ENCODE measurements around the gene JAKMIP2.

JAKMIP2 gene

DNA sequence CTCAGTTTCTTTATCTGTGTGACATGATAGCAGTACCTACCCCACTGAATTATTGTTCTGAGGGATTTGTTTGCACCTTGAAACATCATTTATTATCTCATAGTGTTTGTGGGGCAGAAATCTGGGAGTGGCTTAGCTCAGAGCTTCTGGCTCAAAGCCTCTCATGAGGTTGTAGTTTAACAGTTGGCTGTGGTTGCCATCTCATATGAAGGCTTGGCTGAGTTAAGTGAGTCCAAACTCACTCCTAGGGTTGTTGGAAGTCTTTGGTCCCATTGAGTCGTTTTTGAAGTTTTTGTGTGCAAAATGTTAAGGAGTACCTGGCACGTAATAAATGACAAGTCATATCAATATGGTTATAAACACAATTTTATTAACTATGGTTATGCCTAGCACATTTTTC lies 3.6 kb upstream of the JAKMIP2 start:
- DNase-seq: no peak

DNA sequence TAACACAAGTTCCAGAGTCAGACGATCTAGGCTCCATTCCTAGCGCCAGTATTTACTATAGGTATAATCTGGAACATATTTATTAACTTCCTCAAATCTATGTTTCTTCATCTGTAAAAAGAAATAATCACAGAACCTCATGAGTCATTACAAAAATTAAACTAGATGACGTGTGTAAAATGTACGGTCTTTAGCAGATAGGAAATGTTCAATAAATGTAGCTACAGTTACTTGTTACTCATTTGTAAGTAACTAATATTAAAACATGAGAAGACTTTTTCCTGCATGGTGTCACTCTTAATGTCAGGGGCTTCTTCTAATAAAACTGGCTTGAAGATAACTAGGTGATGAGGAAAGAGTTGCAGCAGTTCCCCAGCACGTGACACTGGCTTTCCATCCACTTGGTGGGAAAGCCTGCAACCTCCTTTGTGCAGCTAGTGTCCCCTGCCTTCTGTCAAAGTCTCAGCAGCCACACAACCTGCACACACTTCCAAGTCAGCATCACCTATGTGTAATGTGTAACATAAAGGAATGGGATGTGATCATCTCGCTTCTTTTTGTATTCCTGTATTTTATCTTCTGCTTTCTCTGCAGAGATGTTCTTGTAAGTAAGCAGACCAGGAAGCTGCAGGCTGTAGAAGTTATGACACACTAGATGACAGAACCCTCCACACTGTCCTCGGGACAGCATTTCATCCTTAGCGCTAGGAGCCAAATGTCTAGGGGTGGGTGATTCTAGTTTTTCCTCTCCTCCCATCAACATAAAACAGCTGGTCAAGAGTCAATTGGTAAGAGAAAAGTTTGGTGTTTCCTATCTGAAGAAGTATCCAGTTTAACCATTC lies 1.8 kb upstream of the JAKMIP2 start:
- DNase-seq: no peak

DNA sequence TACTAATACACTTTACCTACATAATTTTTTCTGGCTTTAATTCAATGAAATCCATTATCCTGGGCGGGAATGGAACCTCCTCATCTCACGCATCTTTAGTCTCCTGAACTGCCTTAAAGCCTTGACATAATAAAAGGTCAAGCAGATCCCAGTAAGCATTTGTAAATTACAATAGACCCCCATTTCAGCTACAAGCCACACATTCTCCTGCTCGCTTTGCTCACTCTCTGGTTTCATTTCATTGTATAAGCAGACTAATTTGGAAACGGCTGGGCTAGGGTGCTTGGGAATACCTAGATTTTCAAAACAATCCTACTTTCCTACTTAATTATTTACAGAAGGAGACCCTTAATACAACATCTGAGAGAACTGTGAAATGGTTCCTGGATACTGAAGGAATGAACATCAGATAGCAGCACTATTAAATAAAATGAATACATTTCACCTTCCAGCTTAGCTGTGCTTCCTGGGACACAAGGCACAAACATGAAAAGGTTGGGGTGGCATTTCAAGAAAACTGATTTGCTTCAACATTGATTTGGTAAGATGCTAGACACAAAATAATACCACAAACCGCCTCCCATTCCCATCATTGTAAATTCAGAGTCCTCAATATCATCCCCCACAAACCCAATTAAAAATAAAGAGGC lies 1.5 kb downstream of the JAKMIP2 start:
- DNase-seq: no peak

DNA sequence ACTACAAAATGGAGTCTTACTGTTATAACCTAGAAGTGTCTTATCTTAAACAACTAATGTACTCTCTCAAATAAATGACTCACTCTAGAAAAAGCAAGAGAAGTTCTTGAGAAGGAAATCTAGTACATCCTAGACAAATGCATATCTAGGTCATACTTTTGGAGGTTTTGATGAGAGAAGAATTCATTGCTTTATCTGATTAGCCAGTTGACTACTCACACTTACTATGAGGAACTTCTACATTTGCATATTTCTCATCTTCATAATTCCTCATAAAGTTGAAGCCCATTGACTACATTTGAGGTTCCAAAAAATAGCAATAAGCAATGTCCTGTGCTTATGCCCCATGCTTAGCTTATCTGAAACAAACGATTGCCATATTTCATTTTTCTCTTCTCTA lies 2.8 kb downstream of the JAKMIP2 start:
- no peak for DNase-seq

DNA sequence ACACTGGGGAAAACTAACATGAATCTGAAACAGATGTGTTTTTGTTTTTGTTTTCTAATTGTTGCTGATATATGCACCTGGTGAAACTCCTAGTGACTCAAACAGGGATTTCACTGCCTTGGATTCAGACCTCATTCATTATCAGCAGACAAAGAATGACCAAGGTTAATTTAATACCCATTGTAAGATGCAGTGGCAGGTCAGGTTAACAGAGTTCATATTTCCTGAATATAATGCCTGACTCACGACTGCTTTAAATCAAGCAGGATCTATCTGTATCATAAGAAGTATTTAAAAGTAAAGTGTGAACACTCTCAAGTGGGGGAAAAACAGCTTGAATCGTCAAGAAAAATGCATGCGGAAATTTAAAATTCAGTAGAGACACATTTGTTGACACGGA lies 5.5 kb downstream of the JAKMIP2 start:
- DNase-seq: no peak

DNA sequence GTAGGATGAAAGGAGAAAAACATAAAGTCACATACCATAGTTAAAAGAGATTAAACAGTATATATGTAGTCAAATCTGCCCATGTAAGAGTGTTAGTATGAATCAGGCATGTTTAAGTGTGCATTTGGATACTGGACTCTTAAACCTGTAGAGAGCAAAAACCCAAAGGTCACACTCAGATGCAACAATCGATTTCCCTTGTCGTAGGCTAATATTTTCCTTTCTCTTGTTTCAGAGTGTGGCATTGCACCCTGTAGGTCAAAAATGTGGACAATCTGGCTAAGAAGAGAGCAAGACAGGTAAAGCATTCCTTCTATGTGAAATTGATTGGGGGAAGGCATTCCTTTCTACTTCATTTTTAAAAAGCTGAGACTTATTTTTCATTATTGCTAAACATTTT lies 8.9 kb downstream of the JAKMIP2 start:
- no peak for DNase-seq

DNA sequence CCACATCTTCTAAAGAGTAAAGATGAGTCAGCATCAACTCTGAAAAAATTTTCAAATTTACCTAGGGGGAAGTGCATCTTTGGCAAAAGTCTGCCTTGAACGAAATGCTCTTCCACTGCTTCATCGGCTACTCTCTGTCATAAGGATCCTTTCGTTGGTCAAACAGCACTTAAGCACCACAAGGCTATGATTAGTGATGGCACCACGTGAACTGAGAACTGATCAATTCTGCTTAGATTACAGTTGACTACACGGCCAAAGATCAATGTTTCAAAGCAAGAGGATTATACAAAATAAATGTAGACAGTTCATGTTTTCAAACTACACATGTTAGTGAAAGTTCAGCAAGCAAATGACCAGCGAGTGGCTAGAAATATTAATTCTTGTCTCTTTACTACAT lies 9.4 kb downstream of the JAKMIP2 start:
- no peak for DNase-seq

DNA sequence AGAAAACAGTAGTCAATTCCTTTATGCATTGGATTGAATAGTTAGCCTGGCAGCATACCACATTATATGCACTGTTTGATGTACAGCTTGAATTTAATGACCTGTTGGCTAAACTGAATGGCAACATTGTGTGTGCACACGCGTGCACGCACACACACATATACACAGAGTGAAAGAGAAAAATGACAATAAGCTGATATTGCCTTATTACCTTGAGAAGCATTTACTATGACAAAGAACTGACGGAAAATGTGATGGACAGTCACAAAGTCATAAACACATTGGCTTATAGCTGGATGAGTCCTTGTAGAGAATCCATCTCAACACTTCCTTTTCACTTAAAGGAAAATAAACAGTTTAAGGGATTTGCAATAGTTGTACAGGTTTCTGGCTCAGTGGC lies 15.5 kb downstream of the JAKMIP2 start:
- no peak for DNase-seq

DNA sequence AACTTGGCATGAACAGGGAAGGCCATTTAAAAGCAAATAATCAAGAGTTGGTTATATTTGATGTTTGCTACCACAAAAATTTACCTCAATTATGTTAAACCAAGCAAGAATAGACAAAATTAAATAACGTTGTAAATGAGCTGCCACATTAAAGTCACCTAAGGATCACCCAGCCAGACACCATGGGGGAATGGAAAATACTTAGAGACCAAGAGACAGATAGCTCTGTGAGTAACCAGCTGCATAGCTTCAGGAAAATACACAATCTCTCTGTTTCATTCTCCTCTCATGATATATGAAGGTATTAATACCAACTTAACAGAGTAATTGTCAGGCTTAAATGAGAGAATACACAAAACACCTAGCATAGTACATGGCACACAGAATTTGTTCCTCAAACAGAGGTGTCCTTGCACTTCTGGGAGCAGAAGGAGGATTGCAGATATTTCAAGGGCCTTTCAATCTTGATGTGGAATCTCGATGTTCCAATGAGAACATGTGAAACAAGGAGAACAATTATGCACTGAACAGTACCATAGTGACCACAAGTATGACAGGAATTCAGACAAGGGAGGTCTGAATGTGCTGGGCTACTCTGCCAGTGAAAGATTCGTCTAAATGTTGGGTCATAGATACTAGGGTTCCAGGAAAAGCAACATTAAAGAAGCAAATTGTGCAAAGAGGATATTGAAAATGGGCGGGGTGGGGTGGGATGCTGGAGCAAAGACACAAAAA lies 18.6 kb downstream of the JAKMIP2 start:
- DNase-seq: no peak

DNA sequence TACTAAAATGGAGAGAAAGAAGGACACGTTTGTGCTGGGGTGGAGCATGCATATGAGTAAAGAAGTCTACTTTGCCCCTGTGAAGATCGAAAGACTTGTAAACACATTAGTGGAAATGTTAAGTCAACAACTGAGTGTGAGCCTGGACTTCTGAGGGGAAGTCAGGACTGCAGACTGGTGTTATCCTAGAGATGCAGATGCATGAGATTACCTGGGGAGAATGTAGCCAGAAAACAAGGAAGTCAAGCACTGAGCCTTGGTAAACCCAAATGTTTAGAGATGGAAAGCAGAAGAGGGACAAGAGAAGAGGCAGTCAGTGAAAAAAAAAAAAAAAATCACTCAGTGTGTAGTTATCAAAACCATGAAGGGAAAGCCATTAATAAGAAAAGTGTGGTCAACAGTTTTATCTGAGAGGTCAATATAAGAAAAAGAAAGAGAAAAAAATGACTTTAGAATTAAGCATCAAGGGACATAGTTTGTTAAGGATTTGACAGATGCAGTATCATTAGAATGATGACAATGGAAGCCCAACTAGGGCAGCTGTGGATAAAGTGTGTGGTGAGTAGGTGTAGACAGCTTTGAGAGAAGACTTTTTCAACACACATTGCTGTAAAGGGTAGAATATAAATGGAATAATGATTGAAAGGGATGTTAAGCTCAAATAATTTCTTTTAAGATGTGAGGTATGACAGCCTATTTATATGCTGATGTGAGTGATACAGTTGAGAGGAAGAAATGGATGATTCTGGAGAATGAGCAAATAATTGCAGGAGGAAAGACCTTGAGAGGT lies 22.2 kb downstream of the JAKMIP2 start:
- DNase-seq: peak; percentile 15

DNA sequence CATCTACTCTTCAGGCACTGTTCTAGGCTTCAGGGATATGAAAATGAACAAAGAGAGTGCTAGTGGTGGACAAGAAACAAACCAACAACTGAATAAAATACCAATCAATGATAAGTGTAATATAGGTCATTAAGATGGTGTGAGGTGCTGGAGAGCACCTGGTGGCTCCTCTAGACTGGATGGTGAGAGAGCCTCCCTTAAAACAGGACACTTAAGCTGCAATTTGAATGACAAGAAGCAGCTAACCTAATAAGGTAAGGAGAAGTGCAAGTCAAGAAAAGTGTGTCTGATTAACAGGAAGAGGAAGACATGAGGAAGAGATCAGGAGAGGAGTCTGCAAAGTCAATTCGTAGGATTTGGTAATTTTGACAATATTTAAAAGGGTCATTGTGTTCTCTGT lies 23.1 kb downstream of the JAKMIP2 start:
- DNase-seq: no peak

DNA sequence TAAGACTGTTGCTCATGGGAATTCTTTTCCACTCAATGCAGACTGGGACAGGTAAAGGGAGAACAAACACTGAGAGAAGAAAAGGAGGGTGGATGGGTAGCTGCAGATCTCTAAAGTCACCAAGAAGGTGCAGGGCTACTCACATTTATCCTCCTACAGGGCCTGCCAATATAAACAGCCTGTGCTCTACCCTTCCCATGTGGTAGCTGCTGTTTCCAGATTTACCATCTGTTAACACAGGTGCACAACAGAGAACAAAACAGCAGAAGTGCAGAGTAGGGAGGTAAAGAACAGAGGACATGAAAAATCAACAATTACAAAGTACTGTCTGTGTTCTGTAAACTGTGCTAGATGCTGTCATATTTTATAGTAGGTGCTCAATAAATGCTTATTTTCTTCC lies 26.0 kb downstream of the JAKMIP2 start:
- peak; percentile 34 for DNase-seq

DNA sequence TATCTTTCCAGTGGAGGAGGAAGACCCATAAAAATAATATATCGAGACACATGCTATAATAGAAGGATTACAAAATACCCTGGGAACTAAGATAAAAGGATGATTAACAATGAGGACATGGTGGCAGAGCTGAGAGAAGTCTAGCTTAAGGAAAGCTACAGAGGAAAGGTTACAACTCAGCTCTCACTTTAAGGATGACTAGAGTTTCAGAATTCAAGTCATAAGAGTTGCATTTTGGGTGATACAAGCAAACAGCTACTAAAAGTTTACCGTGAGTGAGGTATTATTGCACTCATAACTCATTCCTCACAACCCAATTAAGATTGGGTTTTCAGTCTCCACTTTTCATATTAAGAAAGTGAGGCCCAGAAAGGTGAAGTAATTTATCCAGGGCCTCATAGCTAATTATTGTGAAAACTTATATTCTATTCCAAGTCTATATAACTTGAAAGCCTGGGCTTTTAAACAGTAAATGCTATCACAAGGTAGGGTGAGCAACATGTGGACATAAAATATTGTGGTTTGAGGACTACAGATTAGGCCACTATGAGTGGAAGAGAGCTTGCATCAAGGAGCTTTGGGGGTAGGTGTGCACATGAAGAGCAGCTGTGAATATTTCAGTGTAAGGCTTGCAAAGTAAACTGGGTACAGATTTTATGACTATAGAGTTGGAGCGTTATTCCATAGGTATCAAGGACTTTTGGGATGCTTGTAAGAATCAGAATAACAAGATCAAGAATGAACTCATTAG lies 28.0 kb downstream of the JAKMIP2 start:
- no peak for DNase-seq

DNA sequence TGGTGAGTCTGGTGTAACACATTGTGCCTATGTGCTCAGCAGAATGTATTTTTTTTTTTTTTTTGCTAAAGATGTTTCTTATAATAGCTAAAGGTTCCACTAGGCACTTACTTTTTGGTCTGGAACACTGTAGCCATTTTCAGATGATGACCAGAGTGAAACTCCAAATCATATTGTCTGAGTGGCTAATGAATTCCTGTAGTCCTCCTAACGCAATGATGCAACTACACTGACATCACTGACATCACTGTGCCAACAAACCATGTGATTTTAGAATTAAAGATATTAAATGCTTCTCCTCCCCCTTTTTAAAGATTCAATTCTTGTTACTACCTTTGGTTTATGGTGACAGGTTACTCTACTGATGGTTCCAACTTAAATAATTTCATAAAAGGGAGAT lies 28.8 kb downstream of the JAKMIP2 start:
- no peak for DNase-seq

DNA sequence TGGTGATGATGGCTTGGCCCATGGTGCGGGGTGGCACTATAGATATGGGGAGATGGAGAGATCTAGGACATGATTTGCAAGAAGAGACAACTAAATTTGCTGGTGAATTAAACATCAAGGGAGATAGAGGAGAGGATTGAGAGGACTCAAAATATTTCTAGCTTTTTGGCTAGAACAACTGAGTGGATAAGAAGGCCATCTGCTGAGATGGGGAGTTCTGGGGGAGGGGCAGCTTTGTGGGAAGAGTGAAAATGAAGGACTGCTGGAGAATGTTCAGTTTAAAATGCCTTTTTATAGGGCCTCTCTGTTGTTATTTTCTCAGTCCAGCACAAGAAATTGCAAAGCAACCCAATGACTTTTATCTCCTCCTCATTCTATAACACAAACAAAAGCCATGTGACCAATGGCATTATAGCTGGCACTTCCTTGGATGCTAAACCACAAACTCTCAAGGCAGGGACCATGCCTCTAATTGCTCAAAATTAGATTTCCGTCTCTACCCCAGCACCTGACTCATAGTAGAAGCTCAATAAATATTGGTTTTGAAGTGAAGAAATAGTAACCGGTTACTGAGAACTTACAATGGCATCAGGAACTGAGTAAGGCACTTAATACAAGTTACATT lies 29.8 kb downstream of the JAKMIP2 start:
- no peak for DNase-seq

DNA sequence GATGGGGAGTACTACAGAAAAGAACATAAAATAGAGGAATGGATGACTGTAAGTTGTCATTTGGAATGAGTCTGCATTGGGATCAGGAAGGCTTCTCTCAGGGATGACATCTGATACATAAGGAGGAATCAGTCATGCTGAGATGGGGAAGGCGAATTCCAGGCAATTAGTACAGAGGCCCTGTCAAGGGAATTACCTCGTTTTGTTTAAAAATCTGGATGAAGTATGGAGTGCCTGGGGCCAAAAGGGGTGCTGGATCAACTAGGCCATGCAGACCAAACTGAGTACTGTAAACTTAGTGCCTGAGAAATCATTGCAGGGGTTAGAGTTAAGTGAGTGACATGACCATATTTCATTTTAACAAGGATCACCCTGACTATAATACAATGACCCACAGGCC lies 30.5 kb downstream of the JAKMIP2 start:
- DNase-seq: peak; percentile 37

DNA sequence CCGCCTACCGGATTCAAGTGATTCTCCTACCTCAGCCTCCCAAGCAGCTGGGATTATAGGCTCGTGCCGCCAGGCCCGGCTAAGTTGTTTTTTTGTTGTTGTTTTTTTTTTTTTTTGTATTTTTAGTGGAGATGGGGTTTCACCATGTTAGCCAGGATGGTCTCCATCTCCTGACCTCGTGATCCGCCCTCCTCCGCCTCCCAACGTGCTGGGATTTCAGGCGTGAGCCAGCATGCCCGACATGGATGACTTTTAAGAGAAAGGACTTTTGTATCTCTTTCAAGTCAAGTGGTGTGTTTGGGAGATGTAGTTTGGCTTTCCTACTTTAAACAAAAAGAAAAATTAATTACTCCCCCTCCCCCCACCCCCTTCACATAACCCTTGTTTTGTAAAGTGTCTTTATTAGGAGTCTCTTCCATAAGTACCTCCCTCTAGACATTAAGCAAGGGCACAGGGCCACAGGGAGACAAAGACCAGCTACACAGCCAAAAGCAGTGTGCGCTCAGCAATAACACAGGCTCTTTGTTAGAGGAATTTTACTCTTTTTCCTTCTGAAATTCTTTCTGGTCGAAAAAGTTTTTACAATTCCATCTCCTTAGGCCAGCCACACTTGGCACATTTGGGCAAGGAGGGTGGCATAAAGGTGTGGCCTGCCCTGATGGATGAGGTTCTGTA lies 31.2 kb downstream of the JAKMIP2 start:
- DNase-seq: no peak

DNA sequence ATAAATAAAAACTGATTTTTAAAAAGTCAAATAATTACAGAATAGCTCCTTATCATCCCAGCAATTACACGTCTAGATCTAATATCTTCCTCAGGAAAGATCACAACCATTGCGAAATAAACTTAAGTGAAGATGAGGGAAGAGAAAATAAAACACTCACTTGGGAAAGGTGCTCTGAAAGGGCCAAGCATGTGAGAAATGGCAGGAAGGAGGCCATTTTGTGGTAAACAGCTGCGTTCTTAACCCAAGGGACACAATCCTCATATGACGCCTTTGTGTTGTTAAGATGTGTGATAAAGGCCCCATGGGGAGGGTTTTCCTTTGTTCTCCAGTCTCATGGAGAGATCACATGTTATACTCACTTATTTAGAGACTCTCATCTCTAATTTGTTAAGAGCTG lies 32.5 kb downstream of the JAKMIP2 start:
- DNase-seq: peak; percentile 79

DNA sequence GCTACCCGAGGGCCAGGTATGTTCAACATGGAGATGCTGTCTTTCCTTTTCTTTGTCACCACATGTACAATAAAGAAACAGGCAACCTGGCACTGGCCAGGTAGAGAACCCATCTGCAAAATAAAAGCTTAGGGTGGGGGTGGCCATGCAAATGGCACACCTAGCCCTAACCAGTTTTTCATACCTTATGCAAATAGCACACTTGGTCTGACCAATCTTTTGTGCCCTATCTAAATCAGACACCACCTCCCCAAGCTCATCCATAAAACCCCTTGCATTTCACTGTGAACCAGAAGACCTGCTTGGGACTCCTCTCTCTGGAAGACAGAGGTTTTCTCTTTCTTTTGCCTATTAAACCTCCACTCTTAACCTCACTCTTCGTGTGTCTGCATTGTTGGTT lies 33.9 kb downstream of the JAKMIP2 start:
- DNase-seq: peak; percentile 97

DNA sequence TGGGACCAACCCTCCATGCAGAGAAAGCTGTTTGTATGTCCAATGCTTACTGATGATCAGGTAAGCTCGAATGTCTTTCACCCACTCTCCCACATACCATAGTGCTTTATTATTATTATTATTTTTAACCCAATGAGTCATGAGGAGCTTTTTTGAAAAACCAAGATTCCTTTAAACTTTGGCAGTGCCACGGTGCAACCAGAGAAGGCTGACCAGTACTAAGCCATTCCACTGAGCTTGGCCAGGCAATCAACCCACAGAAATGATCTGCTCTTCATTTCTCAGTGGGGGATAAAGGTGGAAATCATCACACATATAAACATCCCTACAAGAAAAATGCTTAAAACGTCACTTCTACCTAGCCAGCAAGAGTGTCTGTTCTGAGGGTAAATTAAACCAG lies 35.5 kb downstream of the JAKMIP2 start:
- no peak for DNase-seq

DNA sequence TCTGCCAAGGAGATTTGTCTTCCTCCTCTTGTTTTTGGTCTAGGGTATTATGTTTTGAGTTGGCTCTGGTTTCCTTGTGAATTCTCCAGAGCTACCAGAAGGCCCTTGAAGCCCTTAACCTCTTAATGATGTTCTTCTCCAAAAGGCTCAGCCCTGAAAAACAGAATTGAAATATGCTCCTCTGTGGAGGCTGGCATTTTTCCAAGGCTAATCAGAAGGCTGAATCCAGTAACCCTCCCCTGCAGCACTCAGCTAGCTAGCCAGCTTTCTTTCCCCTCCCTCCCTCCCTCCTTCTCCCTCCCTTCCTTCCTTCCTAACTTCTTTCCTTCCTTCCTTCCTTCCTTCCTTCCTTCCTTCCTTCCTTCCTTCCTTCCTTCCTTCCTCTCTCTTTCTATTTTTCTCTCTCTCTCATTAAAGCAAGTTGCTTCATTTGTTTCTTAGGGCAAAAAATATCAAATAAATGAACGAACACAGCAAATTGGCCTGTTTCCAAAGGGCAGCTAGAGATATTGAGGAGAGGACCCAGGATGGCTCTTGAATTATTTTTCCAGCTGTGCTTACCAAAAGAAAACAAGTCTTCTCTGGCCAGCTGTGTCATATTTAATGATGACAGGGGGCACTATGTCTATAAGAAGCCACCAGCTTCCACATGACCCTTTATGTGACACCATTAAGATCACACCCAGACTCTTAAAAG lies 38.7 kb downstream of the JAKMIP2 start:
- peak; percentile 71 for DNase-seq

Data from NCI-H146 (cell line).